GM18511 (cell line): Measurements from ENCODE around the gene CUX1.
"Not testable (repeated sequence)": the region's sequence is repeated elsewhere in the genome, so short reads cannot be mapped to it uniquely, and the experiment has no call there.

Experiments used
- ATAC-seq: cut with Tn5 transposase; IDR thresholded peaks from one replicate; pipeline ENCODE4 v1.9.1; 2021; ENCODE audit warnings: mild to moderate bottlenecking, moderate library complexity; ENCODE audit not compliant: unreplicated experiment

Gene CUX1

DNA sequence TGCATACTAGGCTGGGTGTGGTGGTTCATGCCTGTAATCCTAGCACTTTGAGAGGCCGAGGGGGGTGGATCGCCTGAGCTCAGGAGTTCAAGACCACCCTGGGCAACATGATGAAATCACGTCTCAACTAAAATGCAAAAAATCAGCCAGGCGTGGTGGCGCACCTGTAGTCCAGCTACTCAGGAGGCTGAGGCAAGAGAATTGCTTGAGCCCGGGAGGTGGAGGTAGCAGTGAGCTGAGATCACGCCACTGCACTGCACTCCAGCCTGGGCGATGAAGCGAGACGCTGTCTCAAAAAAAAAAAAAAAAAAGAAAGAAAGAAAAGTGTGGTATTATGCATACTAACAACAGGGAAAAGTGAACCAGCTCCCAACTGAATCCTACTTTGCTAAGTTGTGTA is 19.3 kb upstream of the CUX1 start:
- ATAC-seq: not testable (repeated sequence)

DNA sequence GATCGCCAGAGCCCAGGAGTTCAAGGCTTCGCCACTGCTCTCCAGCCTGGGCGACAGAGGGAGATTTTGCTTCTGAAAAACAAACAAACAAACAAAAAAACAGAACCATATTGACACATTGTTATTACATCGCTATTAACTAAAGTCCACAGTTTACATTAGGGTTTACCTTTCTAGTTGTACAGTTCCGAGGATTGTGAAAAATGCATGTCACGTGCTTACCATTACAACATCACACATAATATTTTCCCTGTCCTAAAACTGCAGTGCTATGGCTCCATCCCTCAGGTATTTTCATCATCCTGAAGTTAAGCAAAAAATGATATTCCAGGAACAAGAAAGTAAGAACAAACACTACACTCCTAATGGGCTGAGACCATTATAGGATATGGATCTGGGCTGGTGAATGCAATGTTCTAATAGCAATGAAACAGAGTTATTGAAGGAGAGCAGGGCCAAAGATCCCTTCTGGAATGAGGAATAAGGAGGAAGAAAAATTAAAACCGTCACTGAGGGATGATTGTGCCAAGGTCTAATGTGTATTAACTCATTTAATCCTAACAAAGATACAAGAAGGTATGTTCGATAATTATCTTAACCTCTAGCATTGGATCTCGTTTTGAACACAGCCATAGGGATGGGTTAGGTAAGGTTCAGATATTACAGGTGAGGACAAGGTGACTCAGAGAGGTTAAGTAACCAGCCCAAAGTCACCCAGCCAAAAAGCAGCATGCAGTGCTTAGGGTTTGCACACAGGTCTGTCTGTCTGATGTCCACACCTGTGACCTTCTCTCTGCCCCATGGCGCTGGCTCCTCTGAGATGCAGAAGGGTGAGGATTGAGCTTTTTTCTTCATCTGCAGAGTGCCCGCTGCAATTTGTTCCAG is 14.0 kb upstream of the CUX1 start:
- ATAC-seq: no peak

DNA sequence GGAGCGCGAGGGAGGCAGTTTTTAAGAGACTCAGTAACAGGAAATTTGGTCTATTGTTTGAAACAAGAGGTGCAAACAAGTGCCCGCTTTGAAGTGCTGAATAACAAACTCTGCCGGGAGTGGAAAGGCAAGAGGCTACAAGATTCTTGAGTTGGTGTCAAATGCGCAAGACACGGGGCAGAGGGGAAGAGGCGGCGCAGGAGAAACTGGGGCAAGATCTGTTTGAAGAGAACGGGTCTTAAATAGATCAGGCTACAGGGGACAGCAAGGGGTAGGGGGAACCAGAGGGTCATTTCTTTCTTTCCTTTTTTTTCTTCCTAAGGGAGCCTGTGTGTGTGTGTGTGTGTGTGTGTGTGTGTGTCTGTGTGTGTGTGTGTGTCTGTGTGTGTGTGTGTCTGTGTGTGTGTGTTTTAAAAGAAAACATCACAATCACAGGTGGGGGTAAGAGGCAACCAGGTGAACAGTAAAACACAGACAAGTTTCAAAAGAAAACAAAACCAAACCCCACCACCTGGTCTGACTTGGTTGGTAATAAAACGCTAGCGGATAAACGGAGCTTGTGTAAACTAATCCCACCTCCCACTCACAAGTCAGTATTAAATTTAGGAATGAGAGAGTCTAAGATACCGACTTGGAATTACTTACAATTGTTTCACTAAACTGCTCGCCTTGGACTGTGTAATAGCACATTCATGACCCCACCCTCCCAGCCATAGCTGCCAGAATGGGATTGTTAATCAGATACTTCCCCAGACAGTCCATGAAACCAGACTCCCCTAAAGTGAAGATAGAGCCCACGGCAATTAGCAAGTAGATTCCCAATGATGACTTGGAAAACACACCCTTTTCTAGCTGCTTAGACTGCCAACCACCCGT is 13.1 kb upstream of the CUX1 start:
- no peak for ATAC-seq

DNA sequence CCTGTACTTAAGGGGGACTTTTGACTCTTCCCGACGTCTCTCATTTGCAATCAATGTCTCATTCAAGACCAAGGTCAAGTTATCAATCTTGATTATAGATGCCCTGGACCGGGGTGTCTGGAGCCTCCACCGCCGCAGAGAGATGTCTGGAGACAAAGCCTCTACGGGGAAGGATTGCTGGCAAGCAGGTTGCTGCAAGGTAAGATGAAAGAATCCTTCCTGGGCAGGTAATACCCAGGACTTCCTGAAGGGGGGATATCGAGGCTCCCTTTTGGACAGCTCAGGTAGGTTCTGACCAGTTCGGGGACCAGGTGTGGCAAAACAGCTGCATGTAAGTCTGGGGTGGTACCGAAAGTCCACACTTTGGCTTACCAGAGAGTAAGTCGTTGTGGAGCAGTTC is 12.5 kb upstream of the CUX1 start:
- no peak for ATAC-seq

DNA sequence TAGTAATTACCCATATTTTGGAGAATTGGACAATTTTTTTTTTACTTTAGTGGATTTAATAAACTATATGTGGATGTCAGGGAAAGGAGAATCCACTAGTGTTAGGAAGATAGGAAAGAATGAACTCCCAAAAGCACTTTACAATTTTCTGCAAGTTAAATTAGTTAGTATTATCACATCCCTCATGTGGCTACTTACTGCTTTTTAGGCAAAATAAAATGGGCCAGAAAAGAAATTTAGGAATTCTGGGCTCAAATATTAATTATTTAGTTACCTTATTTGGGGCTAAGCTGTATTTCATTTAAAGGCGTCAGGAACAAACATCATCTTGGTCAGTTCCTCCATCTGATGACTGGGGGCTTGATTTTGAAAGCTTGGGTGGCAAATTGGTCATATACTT is 4.8 kb upstream of the CUX1 start:
- no peak for ATAC-seq

DNA sequence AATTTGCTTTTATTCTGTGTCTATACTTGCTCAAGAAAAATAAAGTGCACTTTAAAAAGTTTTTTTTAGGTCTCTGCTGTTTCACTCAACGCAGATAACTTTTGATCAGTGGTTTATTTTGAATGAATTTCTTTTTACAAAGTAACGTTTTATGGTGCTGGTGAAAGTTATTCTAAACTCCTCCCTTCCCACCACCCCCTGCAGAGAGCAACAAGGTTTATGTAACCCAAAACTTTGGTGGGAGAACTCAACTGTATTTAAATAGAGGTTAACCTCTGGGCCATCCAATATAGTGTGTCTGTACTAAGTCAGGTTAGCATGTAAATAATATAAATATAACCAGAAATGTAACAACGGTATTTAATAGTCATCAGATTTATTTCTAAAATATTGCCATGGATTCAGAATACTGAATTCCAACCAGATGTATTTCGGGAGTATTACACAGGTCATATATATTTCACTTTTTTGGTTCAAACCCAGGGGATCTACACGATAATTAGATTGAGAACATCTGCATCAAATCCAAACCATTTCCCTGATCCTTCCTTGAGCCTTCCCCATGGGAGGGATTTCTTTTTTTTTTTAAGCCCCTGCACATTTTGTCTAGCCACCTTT is 3.9 kb upstream of the CUX1 start:
- ATAC-seq: no peak

DNA sequence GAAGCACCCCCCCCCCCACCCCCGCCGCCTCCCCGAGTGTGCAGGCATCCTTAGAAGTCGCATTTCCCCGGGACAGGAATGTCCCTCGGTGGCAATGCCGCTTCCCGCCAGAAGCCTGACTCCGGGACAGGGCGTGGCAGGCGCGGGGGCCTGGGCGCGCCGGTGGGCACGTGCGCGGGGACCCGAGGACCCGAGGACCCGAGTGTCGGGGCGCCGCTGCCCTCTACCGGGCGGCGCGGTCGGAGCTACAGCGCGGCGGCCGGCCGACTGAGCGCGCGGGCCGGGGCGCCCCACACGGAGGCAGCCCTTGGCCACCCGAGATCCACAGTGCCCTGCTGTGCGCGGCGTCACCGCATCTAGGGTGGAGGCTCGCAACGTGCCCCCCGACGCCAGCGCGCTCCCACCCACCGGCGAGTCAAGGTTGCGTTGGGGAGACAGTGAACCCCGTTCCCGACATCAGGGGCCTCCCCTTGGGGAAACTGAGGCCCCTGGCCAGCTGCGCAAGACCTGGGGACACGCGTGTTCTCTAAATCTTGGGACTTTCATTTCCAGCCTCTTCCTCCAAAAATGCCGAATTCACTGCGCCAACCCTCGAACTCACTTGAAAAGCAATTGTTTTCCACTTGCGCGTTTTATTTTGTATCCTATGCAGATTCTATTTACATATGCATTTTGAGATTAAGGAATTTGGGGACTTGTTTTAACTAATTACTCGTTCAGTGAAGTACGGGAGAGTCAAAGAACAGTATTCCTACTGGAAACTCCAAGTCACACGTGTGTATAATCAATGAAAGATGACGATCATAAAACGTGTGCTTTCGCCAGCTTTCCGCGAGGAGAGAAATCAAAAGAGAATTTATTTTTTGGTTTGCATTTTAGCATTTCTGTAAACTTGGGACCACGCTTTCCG is 3.1 kb upstream of the CUX1 start:
- no peak for ATAC-seq

DNA sequence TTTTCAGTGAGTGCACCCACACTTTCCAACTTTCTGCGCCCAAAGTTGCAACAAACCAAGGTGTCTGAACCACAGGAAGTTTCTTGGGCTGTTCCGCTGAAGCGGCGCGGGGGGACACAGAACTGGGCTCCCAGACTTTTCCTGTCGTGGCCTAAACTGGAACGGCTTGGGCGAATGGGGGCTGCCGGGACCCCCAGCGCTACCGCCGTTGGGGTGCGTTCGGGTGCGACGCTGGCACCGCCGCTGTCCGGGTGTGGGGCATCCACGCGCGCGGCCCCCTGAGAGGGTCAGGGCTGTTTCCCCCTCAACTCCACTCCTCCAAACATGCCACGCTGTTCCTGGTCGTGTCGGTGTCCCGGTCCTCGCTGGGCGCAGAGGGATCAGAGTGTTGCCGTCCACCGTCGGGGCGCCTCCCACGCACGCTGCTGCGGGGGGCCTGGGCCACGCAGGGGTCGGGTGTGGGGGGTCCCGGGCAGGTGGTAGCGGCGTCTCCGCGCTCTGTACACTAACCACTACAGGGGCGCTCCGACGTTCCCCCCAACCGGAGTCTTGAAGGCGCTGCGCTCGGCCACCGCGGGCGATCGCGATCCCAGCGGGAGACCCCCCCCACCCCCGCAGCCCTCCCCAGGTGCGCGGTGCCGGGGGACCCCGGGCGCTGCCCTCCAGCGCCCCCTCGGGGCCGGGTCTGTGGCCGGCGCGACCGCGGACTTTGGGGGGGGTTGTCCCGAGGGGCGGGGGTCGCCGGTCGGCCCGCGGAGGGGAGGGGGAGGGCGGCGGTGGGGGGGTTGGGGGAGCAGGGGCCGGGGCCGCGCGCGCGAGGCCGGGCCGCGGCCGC is 2.2 kb upstream of the CUX1 start:
- ATAC-seq: peak; percentile 54

DNA sequence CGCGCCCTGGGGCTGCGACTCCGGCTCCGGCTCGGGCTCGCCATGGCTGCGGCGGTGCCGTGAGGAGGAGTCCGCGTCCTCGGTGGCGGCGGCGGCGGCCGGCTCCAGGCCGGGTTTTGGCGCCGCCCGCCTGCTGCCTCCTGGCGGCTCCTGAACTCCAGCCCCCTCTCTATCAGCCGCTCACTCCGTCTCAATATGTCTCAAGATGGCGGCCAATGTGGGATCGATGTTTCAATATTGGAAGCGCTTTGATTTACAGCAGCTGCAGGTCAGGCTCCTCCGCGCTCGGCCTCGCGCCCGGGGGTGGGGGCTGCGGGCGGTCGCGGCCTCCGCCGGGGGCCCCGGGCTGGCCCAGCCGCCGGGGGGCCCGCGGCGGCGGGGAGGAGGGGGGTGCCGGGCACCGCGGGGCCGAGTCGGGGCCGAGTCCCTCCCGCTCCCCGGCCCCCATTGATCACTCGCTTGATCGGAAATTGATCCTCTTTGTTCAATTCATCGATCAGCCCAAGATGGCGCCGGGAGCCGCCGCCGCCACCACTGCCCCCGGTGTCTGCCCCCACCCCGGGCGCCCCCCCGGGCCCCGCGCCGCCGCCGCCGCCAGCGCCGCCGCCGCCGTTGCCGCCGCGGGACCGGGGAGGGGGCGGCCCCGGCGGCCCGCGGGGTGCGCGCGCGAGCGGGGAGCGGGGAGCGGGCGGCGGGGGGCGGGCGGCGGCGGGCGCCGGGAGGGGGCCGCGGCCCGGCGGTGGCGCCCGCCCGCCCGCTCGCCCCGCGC is 1.4 kb upstream of the CUX1 start:
- peak; percentile 69 for ATAC-seq

DNA sequence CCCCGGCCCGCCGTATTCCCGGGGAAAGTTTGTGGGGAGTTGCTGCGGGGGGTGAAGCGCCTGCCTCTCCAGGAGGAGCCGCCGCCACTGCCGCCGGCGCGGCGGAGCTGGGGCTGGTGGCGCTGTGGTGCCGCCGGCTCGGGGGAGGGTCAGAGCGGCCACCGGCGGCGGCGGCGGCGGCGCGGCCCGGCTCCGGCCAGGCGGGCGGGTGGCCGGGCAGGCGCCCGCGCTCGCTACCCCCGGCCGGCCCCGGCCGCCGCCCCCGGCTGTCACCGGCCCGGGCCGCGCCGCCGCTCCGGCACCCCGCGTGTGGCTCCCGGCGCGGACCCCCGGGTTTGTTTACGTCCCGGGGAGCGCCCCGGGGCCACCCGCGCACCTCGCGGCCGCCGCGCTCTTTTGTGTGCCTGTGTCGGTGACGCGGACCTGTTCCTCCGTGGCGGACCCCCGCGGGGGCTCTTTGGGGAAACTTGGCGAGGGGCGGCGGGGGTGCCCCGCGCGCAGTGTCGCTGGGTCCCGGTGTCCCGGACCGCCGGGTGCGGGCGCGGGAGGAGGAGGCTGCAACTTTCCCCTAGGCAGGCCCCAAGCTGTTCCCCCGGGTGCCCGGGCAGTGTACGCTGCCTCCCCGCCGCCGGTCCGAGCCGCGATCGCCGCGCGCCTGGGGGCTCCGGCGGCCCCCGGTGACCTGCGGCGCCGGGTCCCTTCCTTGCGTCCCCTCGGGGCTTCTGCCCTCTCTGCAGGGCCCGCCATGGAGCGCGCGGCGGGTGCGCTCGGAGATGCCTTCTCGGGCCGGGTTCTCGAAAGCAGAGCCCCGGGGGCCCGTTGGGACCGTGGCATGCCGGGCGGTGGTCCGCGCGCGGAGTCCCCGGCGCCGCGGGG is 593 bp upstream of the CUX1 start:
- no peak for ATAC-seq

DNA sequence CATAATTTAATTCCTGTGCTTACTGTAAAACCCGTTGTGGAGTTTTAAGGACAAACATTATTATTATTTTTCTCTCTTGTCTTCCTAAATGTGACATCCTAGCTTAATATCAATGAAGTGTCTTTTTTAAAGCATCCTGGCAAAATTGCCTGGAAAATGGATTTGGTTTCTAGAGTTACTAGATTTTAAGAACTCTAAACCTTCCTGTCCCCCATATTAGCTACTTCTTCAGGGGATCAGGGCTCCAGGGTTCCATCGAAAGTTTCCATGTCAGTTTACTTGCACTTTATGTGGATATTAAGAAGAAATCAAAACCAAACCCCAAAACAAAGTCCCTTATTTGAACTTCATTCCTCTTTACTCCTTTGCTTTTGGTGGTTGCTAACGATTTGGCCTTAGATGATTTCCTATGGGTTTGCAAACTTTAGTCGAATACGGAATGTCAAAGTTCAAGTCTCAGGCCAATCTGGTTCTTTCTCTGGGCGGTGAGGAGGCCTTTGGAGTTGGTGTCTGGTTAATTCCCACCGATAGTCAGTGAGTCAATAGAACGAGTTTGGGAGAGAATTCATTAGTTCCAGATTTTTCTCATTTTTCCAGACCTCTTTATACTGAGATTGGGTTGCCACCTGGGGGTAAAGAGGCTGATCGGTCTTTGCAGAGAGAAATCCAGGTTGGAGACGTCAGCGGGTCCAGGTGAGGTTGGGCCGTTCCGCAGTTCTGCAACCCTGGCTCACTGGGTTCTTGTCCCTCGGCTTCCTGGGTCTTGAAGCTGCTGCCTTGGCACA is 1.1 kb downstream of the CUX1 start:
- ATAC-seq: no peak

DNA sequence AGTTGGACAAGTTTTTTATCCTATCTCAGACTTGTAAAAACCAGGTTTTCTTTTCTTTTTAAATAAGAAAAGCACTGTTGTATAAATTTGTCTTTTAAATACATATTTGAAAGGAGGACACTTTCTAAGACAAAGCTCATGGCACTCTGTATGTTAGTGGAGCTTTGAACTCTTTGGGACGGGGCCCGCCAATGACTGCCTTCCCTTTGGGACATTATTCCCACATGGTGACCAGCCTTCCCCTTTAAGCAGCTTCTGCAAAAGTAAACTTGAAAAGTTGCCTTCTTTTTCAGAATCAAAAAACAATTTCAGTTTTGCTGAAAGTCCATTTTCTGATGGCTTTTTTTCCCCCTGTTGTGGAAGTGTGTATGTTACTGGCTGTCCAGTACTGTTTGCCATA is 1.8 kb downstream of the CUX1 start:
- no peak for ATAC-seq

DNA sequence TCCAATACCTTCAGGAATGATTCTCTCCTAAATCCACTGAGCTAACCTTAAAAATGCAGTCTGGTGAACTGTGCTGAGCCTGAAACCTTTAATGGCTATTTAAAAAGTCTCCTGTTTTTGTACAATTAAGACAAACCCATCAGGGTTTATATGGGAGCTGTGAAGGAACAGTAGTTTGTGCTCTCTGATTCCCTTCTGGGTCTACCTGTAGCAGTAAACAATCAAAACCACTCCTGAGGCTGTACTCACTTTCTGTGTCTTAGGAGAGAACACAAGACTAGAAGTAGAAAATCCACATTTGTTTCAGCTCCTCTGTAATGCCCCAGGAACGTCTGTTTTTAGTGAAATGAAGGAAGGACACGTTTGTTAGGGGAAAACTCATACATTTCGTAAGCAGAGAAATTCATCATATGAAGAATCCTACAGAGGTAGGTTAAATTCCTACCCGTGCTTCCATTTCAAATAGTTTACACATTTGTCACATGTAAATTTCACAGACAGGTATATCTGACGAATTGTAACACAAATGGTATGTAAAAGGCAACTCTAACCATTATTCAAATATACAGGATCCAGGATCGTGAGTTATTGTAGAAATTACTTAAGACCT is 2.6 kb downstream of the CUX1 start:
- ATAC-seq: no peak

DNA sequence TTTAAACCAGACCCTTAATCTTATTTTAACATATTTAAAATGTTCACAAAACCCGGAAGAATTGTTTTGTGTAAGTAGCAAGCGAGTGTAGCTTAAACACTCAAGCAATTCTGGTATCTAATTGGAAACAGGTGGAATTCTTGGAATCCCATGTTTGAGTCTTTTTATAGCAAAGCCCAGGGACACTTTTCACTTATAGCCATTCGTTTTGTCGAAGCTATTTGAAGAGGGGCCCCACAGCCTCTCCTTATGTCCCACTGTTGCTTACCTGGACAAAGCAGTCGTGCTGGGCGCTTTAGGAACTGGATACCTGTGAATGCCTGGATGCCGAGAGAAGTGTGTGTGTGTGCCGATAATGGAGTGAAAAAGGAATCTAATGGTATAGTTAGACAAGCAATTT is 3.3 kb downstream of the CUX1 start:
- ATAC-seq: no peak

DNA sequence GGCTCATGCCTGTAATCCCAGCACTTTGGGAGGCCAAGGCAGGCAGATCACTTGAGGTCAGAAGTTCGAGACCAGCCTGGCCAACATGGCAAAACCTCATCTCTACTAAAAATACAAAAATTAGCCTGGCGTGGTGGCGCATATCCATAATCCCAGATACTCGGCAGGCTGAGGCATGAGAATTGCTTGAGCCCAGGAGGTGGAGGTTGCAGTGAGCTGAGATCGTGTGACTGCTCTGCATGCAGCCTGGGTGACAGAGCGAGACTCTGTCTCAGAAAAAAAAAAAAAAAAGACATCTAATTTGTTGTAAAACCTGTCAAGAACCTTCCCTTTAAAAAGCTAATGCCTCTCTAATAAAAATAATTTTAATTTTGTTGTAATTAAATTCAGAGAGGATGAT is 5.2 kb downstream of the CUX1 start:
- ATAC-seq: not testable (repeated sequence)

DNA sequence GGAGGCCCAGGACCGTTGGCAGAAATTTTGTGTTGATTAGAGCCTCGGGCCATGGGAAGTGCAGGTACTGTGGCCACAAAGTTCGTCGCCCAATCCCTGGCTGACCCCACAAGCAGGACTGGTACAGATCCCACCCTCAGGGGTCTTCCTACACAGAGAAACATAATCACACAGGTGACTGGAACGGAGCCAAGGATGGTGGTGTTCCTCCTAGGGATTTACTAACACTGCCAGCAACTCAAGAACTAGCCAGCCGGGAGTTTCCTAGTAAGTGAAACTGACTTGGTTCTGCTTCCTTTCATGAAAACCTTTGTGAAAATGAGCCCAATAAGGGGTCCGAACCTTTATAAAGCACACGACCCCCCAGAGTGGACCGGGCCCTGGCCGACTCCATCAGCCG is 5.7 kb downstream of the CUX1 start:
- ATAC-seq: no peak

DNA sequence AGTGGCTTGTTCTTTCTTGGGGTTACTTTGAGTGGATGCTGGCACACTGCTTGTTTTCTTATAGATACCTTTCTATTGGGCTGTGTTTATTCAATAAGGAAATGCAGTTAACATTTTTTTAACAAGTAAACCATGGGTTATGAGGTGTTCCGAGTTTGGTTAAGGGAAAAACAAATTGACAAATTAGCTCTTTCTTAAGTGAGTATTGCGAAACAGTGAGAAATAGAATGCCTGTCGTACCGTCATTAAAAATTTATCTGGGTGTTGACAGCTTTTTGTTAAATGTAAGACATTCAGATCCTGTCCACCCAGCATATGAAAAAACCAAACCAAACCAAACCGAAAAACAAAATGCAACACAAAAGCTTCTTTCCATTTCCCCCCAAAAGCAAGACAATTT is 6.2 kb downstream of the CUX1 start:
- no peak for ATAC-seq
